Smooth muscle cell (in vitro differentiated cells): ENCODE measurements around the gene CTXN3. TPM values are rescaled to one million over a fixed set of nuclear protein-coding genes. Genes with fewer than 3 reads are reported as not detected.

Source experiments
- DNase-seq: peaks from one replicate; lab custom pipeline; 2025; ENCODE audit not compliant: unreplicated experiment; lab: John Stamatoyannopoulos, UW
- H2AFZ ChIP-seq: fragments of 200-600 bp; sonication (generic); 2 replicates; pipeline ENCODE4 v1.6.0; 2016; ENCODE audit warnings: antibody characterized with exemption, low read depth, mild to moderate bottlenecking
- H3F3A ChIP-seq: fragments of 200-600 bp; sonication (generic); 2 replicates; pipeline ENCODE4 v1.6.0; 2017; ENCODE audit warnings: antibody characterized with exemption, low read depth
- H3K27ac ChIP-seq: fragments of 200-600 bp; sonication (generic); 2 replicates; pipeline ENCODE4 v1.5.1; 2016; ENCODE audit warnings: low read depth, mild to moderate bottlenecking
- H3K27me3 ChIP-seq: fragments of 200-600 bp; sonication (generic); 2 replicates; pipeline ENCODE4 v1.6.1; 2016; ENCODE audit warnings: low read depth, mild to moderate bottlenecking
- H3K36me3 ChIP-seq: fragments of 200-600 bp; sonication (generic); 2 replicates; pipeline ENCODE4 v1.5.1; 2016; ENCODE audit warnings: low read depth
- H3K4me1 ChIP-seq: fragments of 200-600 bp; sonication (generic); 2 replicates; pipeline ENCODE4 v1.5.1; 2016; ENCODE audit warnings: low read depth
- H3K4me2 ChIP-seq: fragments of 200-600 bp; sonication (generic); 2 replicates; pipeline ENCODE4 v1.6.0; 2016; ENCODE audit warnings: mild to moderate bottlenecking
- H3K4me3 ChIP-seq: fragments of 200-600 bp; sonication (generic); 2 replicates; pipeline ENCODE4 v1.5.1; 2016; ENCODE audit warnings: mild to moderate bottlenecking
- H3K79me2 ChIP-seq: fragments of 200-600 bp; sonication (generic); 2 replicates; pipeline ENCODE4 v1.6.0; 2016; ENCODE audit warnings: low read depth, mild to moderate bottlenecking
- H3K9ac ChIP-seq: fragments of 200-600 bp; sonication (generic); 2 replicates; pipeline ENCODE4 v1.6.0; 2016; ENCODE audit warnings: low read depth
- H3K9me3 ChIP-seq: fragments of 200-600 bp; sonication (generic); replicated peaks from 2 replicates; pipeline ENCODE4 v1.5.1; 2016; ENCODE audit warnings: low read depth
- H4K20me1 ChIP-seq: fragments of 200-600 bp; sonication (generic); 2 replicates; pipeline ENCODE4 v1.6.0; 2016; ENCODE audit warnings: low read depth
- WGBS: methylation state at CpG from one replicate; pipeline ENCODE4 v1.1.7; 2016; ENCODE audit warnings: low lambda C conversion rate; 5-methylcytosine and 5-hydroxymethylcytosine counted together
- polyA plus RNA-seq: library from polyadenylated mRNA; unstranded; fragments of >200 nt; fragmentation: Nextera tagmentation; extraction: Ambion mirVana; gene quantifications from 2 replicates; pipeline ENCODE4 v1.2.1, GENCODE V29; 2016
- total RNA-seq: library from RNA; depleted of rRNA; stranded (reverse); fragments of >200 nt; gene quantifications from 2 replicates; pipeline ENCODE4 v1.2.3, GENCODE V29; 2014
- TF ChIP-seq, protein P1 (sequence below): fragments of 200-600 bp; sonication (generic); IDR thresholded peaks from 2 replicates; pipeline ENCODE4 v1.5.1; 2017; ENCODE audit warnings: borderline replicate concordance, mild to moderate bottlenecking, antibody characterized with exemption; ENCODE audit not compliant: insufficient read depth, poor library complexity, severe bottlenecking

Gene CTXN3
- total and polyA plus RNA-seq, 2 experiments from 2014 or later = not detected

DNA sequence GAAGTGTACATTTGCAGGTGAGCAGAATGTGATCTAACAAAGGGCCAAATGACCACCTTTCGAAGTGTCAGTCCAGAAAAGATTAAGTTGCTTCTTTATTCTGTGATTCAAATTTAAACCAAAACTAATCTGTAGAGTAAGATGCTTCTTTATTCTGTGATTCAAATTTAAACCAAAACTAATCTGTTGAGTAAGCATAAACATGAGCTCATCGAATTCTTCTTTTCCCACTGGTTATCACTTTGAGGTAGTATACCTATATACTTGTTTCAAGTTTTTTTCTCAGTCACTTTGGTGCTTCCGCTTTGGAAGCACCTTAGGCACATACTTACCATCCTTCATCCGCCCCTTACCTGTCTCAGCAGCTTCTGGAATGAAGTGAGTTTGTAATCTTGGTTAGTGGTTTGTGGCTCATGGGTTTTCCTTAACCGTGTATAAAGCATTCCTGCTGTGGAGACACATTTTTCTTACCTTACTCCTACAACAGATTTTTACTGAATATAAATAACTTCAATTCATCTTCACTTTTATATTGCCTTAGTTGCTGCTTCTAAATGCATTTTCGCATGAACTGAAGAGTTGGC, 40.7 kb upstream of the CTXN3 start:
- Histone ChIP-seq H3K4me2 (peak overlapping the region; percentile 31), H3K27me3 (no peaks in the 10 kb centered on the region), H3K27ac (peak overlapping the region; percentile 56), H3K36me3 (no peaks in the 10 kb centered on the region), H3K9ac (no peak overlapping the region), H3K4me1 (peaks cover 9% of the 10 kb centered on the region), H2AFZ (no peak overlapping the region), H3K79me2 (no peaks in the 10 kb centered on the region), H3K9me3 (no peaks in the 10 kb centered on the region), H3F3A (no peaks in the 10 kb centered on the region), H4K20me1 (no peaks in the 10 kb centered on the region), H3K4me3 (no peak overlapping the region)
- DNase-seq = no peak
- TF ChIP-seq, protein P1, sequence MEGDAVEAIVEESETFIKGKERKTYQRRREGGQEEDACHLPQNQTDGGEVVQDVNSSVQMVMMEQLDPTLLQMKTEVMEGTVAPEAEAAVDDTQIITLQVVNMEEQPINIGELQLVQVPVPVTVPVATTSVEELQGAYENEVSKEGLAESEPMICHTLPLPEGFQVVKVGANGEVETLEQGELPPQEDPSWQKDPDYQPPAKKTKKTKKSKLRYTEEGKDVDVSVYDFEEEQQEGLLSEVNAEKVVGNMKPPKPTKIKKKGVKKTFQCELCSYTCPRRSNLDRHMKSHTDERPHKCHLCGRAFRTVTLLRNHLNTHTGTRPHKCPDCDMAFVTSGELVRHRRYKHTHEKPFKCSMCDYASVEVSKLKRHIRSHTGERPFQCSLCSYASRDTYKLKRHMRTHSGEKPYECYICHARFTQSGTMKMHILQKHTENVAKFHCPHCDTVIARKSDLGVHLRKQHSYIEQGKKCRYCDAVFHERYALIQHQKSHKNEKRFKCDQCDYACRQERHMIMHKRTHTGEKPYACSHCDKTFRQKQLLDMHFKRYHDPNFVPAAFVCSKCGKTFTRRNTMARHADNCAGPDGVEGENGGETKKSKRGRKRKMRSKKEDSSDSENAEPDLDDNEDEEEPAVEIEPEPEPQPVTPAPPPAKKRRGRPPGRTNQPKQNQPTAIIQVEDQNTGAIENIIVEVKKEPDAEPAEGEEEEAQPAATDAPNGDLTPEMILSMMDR = no peak
- 59% methylated on average over 6 of the region's 6 CpGs for WGBS

DNA sequence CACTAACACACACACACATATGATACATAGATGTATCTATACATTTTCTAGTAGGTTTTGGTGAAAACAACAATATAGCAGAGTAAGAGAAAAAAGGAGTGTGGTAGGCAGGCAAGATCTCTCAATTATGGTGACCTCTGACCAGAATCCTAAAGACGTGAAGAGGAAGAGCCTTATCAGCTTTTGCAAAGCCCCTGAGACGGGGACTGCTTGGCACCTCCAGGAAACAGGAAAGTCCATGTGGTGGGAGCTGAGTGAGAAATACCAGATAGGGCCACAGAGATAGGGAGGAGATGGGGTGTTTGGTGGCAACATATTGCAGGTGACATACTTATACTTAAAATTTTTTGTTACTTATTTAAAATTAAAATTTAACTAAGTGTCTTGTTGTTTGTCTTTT, 39.9 kb upstream of the CTXN3 start:
- Histone ChIP-seq H3K27ac (peak overlapping the region; percentile 56), H3K27me3 (no peaks in the 10 kb centered on the region), H3K9ac (no peak overlapping the region), H3F3A (no peaks in the 10 kb centered on the region), H3K4me1 (peaks cover 9% of the 10 kb centered on the region), H3K9me3 (no peaks in the 10 kb centered on the region), H3K36me3 (no peaks in the 10 kb centered on the region), H4K20me1 (no peaks in the 10 kb centered on the region), H3K79me2 (no peaks in the 10 kb centered on the region), H2AFZ (no peak overlapping the region), H3K4me3 (no peak overlapping the region), H3K4me2 (no peak overlapping the region)
- 15% methylated on average over 2 of the region's 2 CpGs for WGBS
- TF ChIP-seq, protein P1 = no peak
- no peak for DNase-seq

DNA sequence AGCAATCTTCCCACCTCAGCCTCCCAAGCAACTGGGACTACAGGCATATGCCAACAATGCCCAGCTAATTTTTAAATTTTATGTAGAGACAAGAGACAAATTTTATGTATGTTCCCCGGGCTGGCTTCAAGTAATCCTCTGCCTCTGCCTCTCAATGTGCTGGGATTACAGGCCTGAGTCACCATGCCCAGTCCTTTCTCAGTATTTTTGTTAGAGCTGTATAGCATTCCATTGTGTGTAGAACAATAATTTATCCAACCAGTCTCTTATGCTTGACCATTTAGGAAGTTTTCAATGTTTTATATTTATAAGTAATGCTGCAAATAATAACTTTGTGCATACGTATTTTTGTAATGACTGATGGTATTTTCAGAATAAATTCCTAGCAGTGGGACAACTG, 38.9 kb upstream of the CTXN3 start:
- Histone ChIP-seq H3K27me3 (no peaks in the 10 kb centered on the region), H3K9me3 (no peaks in the 10 kb centered on the region), H3K4me2 (no peak overlapping the region), H3K27ac (no peak overlapping the region), H3K36me3 (no peaks in the 10 kb centered on the region), H3K4me1 (peaks cover 9% of the 10 kb centered on the region), H2AFZ (no peak overlapping the region), H3K79me2 (no peaks in the 10 kb centered on the region), H3K9ac (no peak overlapping the region), H3F3A (no peaks in the 10 kb centered on the region), H3K4me3 (no peak overlapping the region), H4K20me1 (no peaks in the 10 kb centered on the region)
- DNase-seq = no peak
- TF ChIP-seq, protein P1 = no peak
- 66% methylated on average over 2 of the region's 2 CpGs for WGBS
